ENCODE data around the gene MEIS1. TPM values are rescaled to one million over a fixed set of nuclear protein-coding genes. Genes with fewer than 3 reads are reported as not detected.

MEIS1 gene
- total RNA-seq, 1 donor from 2014 or later, result 3.4 TPM

- DNase-seq (ENCODE audit: low read depth), result peak; percentile 61
- peaks cover 5% of the 10 kb centered on the region for H3K27me3 Mint-ChIP-seq (ENCODE audit: low read depth, unreplicated experiment)
- no peak overlapping the region for H3K4me3 Mint-ChIP-seq (ENCODE audit: unreplicated experiment)
- no peaks in the 10 kb centered on the region for H3K27me3 ChIP-seq (ENCODE audit: insufficient read depth, low read length)
- no peak for TF ChIP-seq EZH2 (IDR thresholded peaks at IDR 0.05; ENCODE audit: insufficient read depth, low read length)
- TF ChIP-seq, protein P1, sequence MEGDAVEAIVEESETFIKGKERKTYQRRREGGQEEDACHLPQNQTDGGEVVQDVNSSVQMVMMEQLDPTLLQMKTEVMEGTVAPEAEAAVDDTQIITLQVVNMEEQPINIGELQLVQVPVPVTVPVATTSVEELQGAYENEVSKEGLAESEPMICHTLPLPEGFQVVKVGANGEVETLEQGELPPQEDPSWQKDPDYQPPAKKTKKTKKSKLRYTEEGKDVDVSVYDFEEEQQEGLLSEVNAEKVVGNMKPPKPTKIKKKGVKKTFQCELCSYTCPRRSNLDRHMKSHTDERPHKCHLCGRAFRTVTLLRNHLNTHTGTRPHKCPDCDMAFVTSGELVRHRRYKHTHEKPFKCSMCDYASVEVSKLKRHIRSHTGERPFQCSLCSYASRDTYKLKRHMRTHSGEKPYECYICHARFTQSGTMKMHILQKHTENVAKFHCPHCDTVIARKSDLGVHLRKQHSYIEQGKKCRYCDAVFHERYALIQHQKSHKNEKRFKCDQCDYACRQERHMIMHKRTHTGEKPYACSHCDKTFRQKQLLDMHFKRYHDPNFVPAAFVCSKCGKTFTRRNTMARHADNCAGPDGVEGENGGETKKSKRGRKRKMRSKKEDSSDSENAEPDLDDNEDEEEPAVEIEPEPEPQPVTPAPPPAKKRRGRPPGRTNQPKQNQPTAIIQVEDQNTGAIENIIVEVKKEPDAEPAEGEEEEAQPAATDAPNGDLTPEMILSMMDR (IDR thresholded peaks at IDR 0.05; ENCODE audit: insufficient read depth, low read depth, low read length), result no peak
- no peaks in the 10 kb centered on the region for H3K36me3 ChIP-seq (ENCODE audit: insufficient read depth, low read length)
- FAIRE-seq, result no peak
- H3K9me3 ChIP-seq (ENCODE audit: insufficient read depth, low read depth, low read length), result no peaks in the 10 kb centered on the region
- no peak overlapping the region for H2AFZ ChIP-seq (ENCODE audit: low read depth, low read length)
- H3K27ac Mint-ChIP-seq (ENCODE audit: unreplicated experiment), result no peak overlapping the region
- no peaks in the 10 kb centered on the region for H3K4me1 ChIP-seq (ENCODE audit: insufficient read depth, low read length)
- H3K9ac ChIP-seq (ENCODE audit: low read length), result no peak overlapping the region
- no peaks in the 10 kb centered on the region for H3K79me2 ChIP-seq (ENCODE audit: insufficient read depth, low read length)
- no peaks in the 10 kb centered on the region for H4K20me1 ChIP-seq (ENCODE audit: insufficient read depth, low read length)
- H3K9me3 Mint-ChIP-seq (ENCODE audit: unreplicated experiment), result no peaks in the 10 kb centered on the region
- no peaks in the 10 kb centered on the region for H3K36me3 Mint-ChIP-seq (ENCODE audit: low read depth, unreplicated experiment)
- no peaks in the 10 kb centered on the region for H3K4me1 Mint-ChIP-seq (ENCODE audit: low read depth, unreplicated experiment)
- no peak overlapping the region for H3K4me2 ChIP-seq (ENCODE audit: low read length)
- no peak overlapping the region for H3K4me3 ChIP-seq (ENCODE audit: insufficient read depth, low read depth, low read length)
- H3K27ac ChIP-seq (ENCODE audit: low read depth, low read length), result no peak overlapping the region
Measured at GRCh38 chr2:66538291-66538690, 103.4 kb downstream of the MEIS1 start.

GRCh38 chr2:66539452-66539851, 104.5 kb downstream of the MEIS1 start:
- Mint-ChIP-seq H3K4me1 (ENCODE audit: low read depth, unreplicated experiment) (no peaks in the 10 kb centered on the region), H3K9me3 (ENCODE audit: unreplicated experiment) (no peaks in the 10 kb centered on the region), H3K4me3 (ENCODE audit: unreplicated experiment) (no peak overlapping the region), H3K27ac (ENCODE audit: unreplicated experiment) (no peak overlapping the region), H3K27me3 (ENCODE audit: low read depth, unreplicated experiment) (peaks cover 5% of the 10 kb centered on the region), H3K36me3 (ENCODE audit: low read depth, unreplicated experiment) (no peaks in the 10 kb centered on the region)
- no peak for TF ChIP-seq EZH2 (IDR thresholded peaks at IDR 0.05; ENCODE audit: insufficient read depth, low read length)
- TF ChIP-seq, protein P1 (IDR thresholded peaks at IDR 0.05; ENCODE audit: insufficient read depth, low read depth, low read length), result no peak
- Histone ChIP-seq H3K4me2 (ENCODE audit: low read length) (no peak overlapping the region), H2AFZ (ENCODE audit: low read depth, low read length) (no peak overlapping the region), H3K4me3 (ENCODE audit: insufficient read depth, low read depth, low read length) (no peak overlapping the region), H3K9me3 (ENCODE audit: insufficient read depth, low read depth, low read length) (no peaks in the 10 kb centered on the region), H3K4me1 (ENCODE audit: insufficient read depth, low read length) (no peaks in the 10 kb centered on the region), H3K27ac (ENCODE audit: low read depth, low read length) (no peak overlapping the region), H3K79me2 (ENCODE audit: insufficient read depth, low read length) (no peaks in the 10 kb centered on the region), H4K20me1 (ENCODE audit: insufficient read depth, low read length) (no peaks in the 10 kb centered on the region), H3K9ac (ENCODE audit: low read length) (no peak overlapping the region), H3K36me3 (ENCODE audit: insufficient read depth, low read length) (no peaks in the 10 kb centered on the region), H3K27me3 (ENCODE audit: insufficient read depth, low read length) (no peaks in the 10 kb centered on the region)
- peak; percentile 96 for DNase-seq (ENCODE audit: low read depth)
- peak; percentile 9 for FAIRE-seq

DNA sequence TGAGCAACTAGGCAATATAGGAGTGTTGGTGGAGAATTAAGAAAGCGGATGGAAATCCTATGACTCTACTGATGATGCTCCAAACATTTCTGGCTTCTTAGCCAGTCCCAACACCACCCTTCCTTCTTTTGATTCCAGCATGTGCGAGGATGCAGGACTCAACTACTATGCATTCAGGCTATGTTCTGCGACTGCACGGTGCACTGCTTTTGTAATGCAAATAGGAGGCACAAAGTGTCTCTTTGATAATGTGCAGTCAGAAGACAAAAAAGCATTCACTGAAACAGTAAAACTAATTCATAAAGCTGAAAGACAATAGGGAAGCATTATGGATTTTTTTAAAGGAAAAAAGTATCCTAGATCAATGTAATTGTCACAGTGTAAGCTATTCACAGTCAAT, 106.7 kb downstream of the MEIS1 start:
- Histone ChIP-seq H3K4me1 (ENCODE audit: insufficient read depth, low read length) (no peaks in the 10 kb centered on the region), H3K79me2 (ENCODE audit: insufficient read depth, low read length) (no peaks in the 10 kb centered on the region), H4K20me1 (ENCODE audit: insufficient read depth, low read length) (peaks cover 7% of the 10 kb centered on the region), H3K27ac (ENCODE audit: low read depth, low read length) (no peak overlapping the region), H3K4me2 (ENCODE audit: low read length) (no peak overlapping the region), H3K4me3 (ENCODE audit: insufficient read depth, low read depth, low read length) (no peak overlapping the region), H3K9ac (ENCODE audit: low read length) (no peak overlapping the region), H3K27me3 (ENCODE audit: insufficient read depth, low read length) (no peaks in the 10 kb centered on the region), H3K36me3 (ENCODE audit: insufficient read depth, low read length) (no peaks in the 10 kb centered on the region), H2AFZ (ENCODE audit: low read depth, low read length) (no peak overlapping the region), H3K9me3 (ENCODE audit: insufficient read depth, low read depth, low read length) (no peaks in the 10 kb centered on the region)
- H3K36me3 Mint-ChIP-seq (ENCODE audit: low read depth, unreplicated experiment), result no peaks in the 10 kb centered on the region
- no peak overlapping the region for H3K4me3 Mint-ChIP-seq (ENCODE audit: unreplicated experiment)
- H3K9me3 Mint-ChIP-seq (ENCODE audit: unreplicated experiment), result no peaks in the 10 kb centered on the region
- DNase-seq (ENCODE audit: low read depth) (no peak), FAIRE-seq (no peak)
- no peak overlapping the region for H3K27ac Mint-ChIP-seq (ENCODE audit: unreplicated experiment)
- H3K4me1 Mint-ChIP-seq (ENCODE audit: low read depth, unreplicated experiment), result no peaks in the 10 kb centered on the region
- H3K27me3 Mint-ChIP-seq (ENCODE audit: low read depth, unreplicated experiment), result peaks cover 9% of the 10 kb centered on the region
- TF ChIP-seq, protein P1 (IDR thresholded peaks at IDR 0.05; ENCODE audit: insufficient read depth, low read depth, low read length), result no peak
- TF ChIP-seq EZH2 (IDR thresholded peaks at IDR 0.05; ENCODE audit: insufficient read depth, low read length), result no peak

All from astrocyte (in vitro differentiated cells and primary cell).